ENCODE data around the gene SLC38A11. TPM values are rescaled to one million over a fixed set of nuclear protein-coding genes. Genes with fewer than 3 reads are reported as not detected.

The SLC38A11 gene
- total RNA-seq, 1 donor from 2014 or later, result 5.0 TPM

Small RNAs within 50 kb of the gene (small RNA-seq; reads per million reads assigned to genes)
- gene RNA5SP110 (not detected), gene RNA5SP111 (not detected)

Other genes with a start within 250 kb of the SLC38A11 start
- gene COBLL1, start 113.7 kb downstream of the SLC38A11 start, total RNA-seq, result 10.8 TPM
- gene SCN3A, start 248.5 kb upstream of the SLC38A11 start, total RNA-seq, result 315 TPM